Measurements from ENCODE around the gene GDA. TPM values are rescaled to one million over a fixed set of nuclear protein-coding genes. Genes with fewer than 3 reads are reported as not detected.

GDA gene
- total RNA-seq (ENCODE audit: low replicate concordance), result 0.90 TPM in 1 of 2 replicates, not detected in the other

DNA sequence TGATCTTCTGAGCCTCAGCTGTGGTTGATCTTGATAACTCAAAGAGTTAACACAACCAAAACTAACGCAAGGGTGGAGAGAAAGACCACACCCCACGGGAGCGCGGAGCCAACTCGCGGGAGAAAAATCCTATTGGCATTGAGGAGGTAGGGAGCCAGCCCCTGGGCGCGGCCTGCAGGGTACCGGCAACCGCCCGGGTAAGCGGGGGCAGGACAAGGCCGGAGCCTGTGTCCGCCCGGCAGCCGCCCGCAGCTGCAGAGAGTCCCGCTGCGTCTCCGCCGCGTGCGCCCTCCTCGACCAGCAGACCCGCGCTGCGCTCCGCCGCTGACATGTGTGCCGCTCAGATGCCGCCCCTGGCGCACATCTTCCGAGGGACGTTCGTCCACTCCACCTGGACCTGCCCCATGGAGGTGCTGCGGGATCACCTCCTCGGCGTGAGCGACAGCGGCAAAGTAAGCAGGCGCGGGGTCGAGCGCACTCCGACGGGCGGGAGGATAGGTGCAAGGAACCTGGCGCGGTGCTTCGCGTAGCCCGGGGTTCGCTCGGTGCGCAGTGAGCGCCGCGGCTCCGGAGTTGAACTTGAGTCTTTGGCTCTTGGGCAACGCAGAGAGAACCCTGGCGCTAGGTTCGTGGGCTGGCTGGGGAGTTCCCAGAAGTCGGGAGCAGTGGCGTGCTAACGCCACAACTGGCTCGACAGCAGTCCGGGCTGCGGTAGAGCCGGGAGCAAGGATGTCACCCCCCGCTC, at the start of gene GDA:
Gene GDA (plus strand): TSS at position 210 of the 745 bp plus-strand sequence. CDS start 120 bp downstream, at position 330.
- no peak for TF ChIP-seq CTCF (IDR thresholded peaks at IDR 0.05; ENCODE audit: insufficient read depth, low read length)
- H3K4me3 ChIP-seq (ENCODE audit: low read depth, low read length), result no peak within 1 kb of the TSS
- DNase-seq (ENCODE audit: low read depth), result no peak

- no peak overlapping the region for H3K4me3 ChIP-seq (ENCODE audit: low read depth, low read length)
- TF ChIP-seq CTCF (IDR thresholded peaks at IDR 0.05; ENCODE audit: insufficient read depth, low read length), result no peak
- no peak for DNase-seq (ENCODE audit: low read depth)
These were observed 46.7 kb upstream of the GDA start for GRCh38 chr9:72102520-72102919.

DNA sequence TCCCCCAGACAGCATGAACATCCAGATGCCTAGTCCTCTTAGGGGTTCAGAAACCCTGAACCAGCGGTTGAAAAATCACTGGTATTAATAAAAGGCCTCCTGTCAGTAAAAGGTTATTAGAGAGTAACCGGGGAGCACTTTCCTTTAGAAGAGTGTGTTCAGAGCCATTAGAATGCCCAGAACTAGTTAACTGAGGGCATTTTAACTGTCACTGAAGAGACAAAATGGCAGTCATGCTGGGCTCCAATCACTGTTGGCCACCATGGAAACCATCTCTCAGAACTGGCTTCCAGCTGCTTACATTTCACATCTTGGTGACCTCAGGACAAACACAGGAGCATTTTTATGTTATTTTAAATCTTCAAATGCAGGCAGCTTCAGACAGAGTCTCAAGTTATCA, 36.2 kb upstream of the GDA start:
- no peak for DNase-seq (ENCODE audit: low read depth)
- TF ChIP-seq CTCF (IDR thresholded peaks at IDR 0.05; ENCODE audit: insufficient read depth, low read length), result no peak
- no peak overlapping the region for H3K4me3 ChIP-seq (ENCODE audit: low read depth, low read length)

GRCh38 chr9:72119853-72120252, 29.4 kb upstream of the GDA start:
- no peak for DNase-seq (ENCODE audit: low read depth)
- no peak overlapping the region for H3K4me3 ChIP-seq (ENCODE audit: low read depth, low read length)
- TF ChIP-seq CTCF (IDR thresholded peaks at IDR 0.05; ENCODE audit: insufficient read depth, low read length), result no peak

- TF ChIP-seq CTCF (IDR thresholded peaks at IDR 0.05; ENCODE audit: insufficient read depth, low read length), result no peak
- DNase-seq (ENCODE audit: low read depth), result no peak
- H3K4me3 ChIP-seq (ENCODE audit: low read depth, low read length), result no peak overlapping the region
These were observed 24.3 kb upstream of the GDA start for GRCh38 chr9:72124947-72125346.

GRCh38 chr9:72127753-72128152, 21.5 kb upstream of the GDA start:
- no peak for TF ChIP-seq CTCF (IDR thresholded peaks at IDR 0.05; ENCODE audit: insufficient read depth, low read length)
- DNase-seq (ENCODE audit: low read depth), result no peak
- no peak overlapping the region for H3K4me3 ChIP-seq (ENCODE audit: low read depth, low read length)

- TF ChIP-seq CTCF (IDR thresholded peaks at IDR 0.05; ENCODE audit: insufficient read depth, low read length), result no peak
- H3K4me3 ChIP-seq (ENCODE audit: low read depth, low read length), result no peak overlapping the region
- no peak for DNase-seq (ENCODE audit: low read depth)
These were observed 20.7 kb upstream of the GDA start for GRCh38 chr9:72128526-72128925.

All from fibroblast of the aortic adventitia (primary cell).